ENCODE measurements around the gene GPHN.

Gene GPHN

GRCh38 chr14:66596241-66596985 is 88.5 kb downstream of the GPHN start:
- no peak overlapping the region for H3K27ac ChIP-seq
- no peak overlapping the region for H3K4me2 ChIP-seq
- H3K27me3 ChIP-seq, result no peaks in the 10 kb centered on the region
- peaks cover 0 to 6% (median 0%) of the 10 kb centered on the region in 11 experiments; a peak in 1 of 22 replicates for H4K20me1 ChIP-seq
- H3K4me1 ChIP-seq, result no peaks in the 10 kb centered on the region
- H3K9me3 ChIP-seq (replicated peaks in 1 of 11), result peaks cover 22 to 50% (median 41%) of the 10 kb centered on the region in 11 experiments; a peak in 21 of 22 replicates
- peaks cover 0 to 7% (median 0%) of the 10 kb centered on the region in 11 experiments; a peak in 4 of 22 replicates for H3K36me3 ChIP-seq
- no peak overlapping the region for H3K9ac ChIP-seq
- no peak for TF ChIP-seq Cebpa-rat (IDR thresholded peaks at IDR 0.05)
- no peak overlapping the region for H3K4me3 ChIP-seq

- no peak overlapping the region for H3K27ac ChIP-seq
- H3K4me2 ChIP-seq, result no peak overlapping the region
- no peaks in the 10 kb centered on the region for H3K4me1 ChIP-seq
- peaks cover 0 to 7% (median 0%) of the 10 kb centered on the region in 11 experiments; a peak in 3 of 22 replicates for H3K36me3 ChIP-seq
- H3K9me3 ChIP-seq (replicated peaks in 1 of 11), result peaks cover 14 to 22% (median 21%) of the 10 kb centered on the region in 11 experiments; a peak in 21 of 22 replicates
- H3K4me3 ChIP-seq, result no peak overlapping the region
- peaks cover 0 to 6% (median 0%) of the 10 kb centered on the region in 11 experiments; a peak in 1 of 22 replicates for H4K20me1 ChIP-seq
- no peaks in the 10 kb centered on the region for H3K27me3 ChIP-seq
- no peak for TF ChIP-seq Cebpa-rat (IDR thresholded peaks at IDR 0.05)
- no peak overlapping the region for H3K9ac ChIP-seq
Observed at GRCh38 chr14:66600416-66600815, 92.5 kb downstream of the GPHN start.

GRCh38 chr14:66601932-66602578 is 94.1 kb downstream of the GPHN start:
- Histone ChIP-seq H3K4me3 (no peak overlapping the region), H3K27me3 (no peaks in the 10 kb centered on the region), H4K20me1 (peaks cover 0 to 5% (median 0%) of the 10 kb centered on the region in 11 experiments; a peak in 1 of 22 replicates), H3K27ac (no peak overlapping the region), H3K36me3 (no peaks in the 10 kb centered on the region), H3K4me2 (no peak overlapping the region), H3K9me3 (replicated peaks in 1 of 11) (peaks cover 0 to 7% (median 5%) of the 10 kb centered on the region in 11 experiments; a peak in 14 of 22 replicates), H3K4me1 (no peaks in the 10 kb centered on the region), H3K9ac (no peak overlapping the region)
- TF ChIP-seq Cebpa-rat (IDR thresholded peaks at IDR 0.05), result no peak

GRCh38 chr14:66603945-66604344 is 96.0 kb downstream of the GPHN start:
- Histone ChIP-seq H4K20me1 (no peaks in the 10 kb centered on the region; a peak in 1 of 22 replicates), H3K36me3 (no peaks in the 10 kb centered on the region), H3K4me1 (no peaks in the 10 kb centered on the region), H3K4me3 (no peak overlapping the region), H3K9me3 (replicated peaks in 1 of 11) (peaks cover 0 to 10% (median 6%) of the 10 kb centered on the region in 11 experiments; a peak in 8 of 22 replicates), H3K4me2 (no peak overlapping the region), H3K27me3 (no peaks in the 10 kb centered on the region), H3K9ac (no peak overlapping the region), H3K27ac (no peak overlapping the region)
- no peak for TF ChIP-seq Cebpa-rat (IDR thresholded peaks at IDR 0.05)

- H3K4me3 ChIP-seq, result no peak overlapping the region
- H3K9me3 ChIP-seq (replicated peaks in 1 of 11), result peaks cover 9 to 25% (median 18%) of the 10 kb centered on the region in 11 experiments; a peak in 14 of 22 replicates
- H3K4me2 ChIP-seq, result no peak overlapping the region
- no peak overlapping the region for H3K9ac ChIP-seq
- no peaks in the 10 kb centered on the region for H3K36me3 ChIP-seq
- H3K27me3 ChIP-seq, result no peaks in the 10 kb centered on the region
- H3K4me1 ChIP-seq, result no peaks in the 10 kb centered on the region
- H4K20me1 ChIP-seq, result no peaks in the 10 kb centered on the region; a peak in 1 of 22 replicates
- no peak for TF ChIP-seq Cebpa-rat (IDR thresholded peaks at IDR 0.05)
- no peak overlapping the region for H3K27ac ChIP-seq
Observed at GRCh38 chr14:66606826-66607225, 98.9 kb downstream of the GPHN start.

GRCh38 chr14:66610154-66610563 is 102.2 kb downstream of the GPHN start:
- no peak overlapping the region for H3K27ac ChIP-seq
- no peak overlapping the region for H3K9ac ChIP-seq
- no peaks in the 10 kb centered on the region for H3K36me3 ChIP-seq
- H4K20me1 ChIP-seq, result no peaks in the 10 kb centered on the region
- H3K4me2 ChIP-seq, result no peak overlapping the region
- TF ChIP-seq Cebpa-rat (IDR thresholded peaks at IDR 0.05), result no peak
- H3K27me3 ChIP-seq, result no peaks in the 10 kb centered on the region
- no peaks in the 10 kb centered on the region for H3K4me1 ChIP-seq
- H3K4me3 ChIP-seq, result no peak overlapping the region
- H3K9me3 ChIP-seq (replicated peaks in 1 of 11), result peaks cover 11 to 29% (median 19%) of the 10 kb centered on the region in 11 experiments; a peak in 16 of 22 replicates

- Histone ChIP-seq H3K9ac (no peak overlapping the region), H3K4me3 (no peak overlapping the region), H3K27me3 (no peaks in the 10 kb centered on the region), H3K9me3 (replicated peaks in 1 of 11) (peaks cover 28 to 53% (median 44%) of the 10 kb centered on the region in 11 experiments), H3K4me2 (no peak overlapping the region), H3K4me1 (no peaks in the 10 kb centered on the region), H4K20me1 (no peaks in the 10 kb centered on the region), H3K36me3 (peaks cover 0 to 5% (median 0%) of the 10 kb centered on the region in 11 experiments; a peak in 3 of 22 replicates), H3K27ac (no peak overlapping the region)
- TF ChIP-seq Cebpa-rat (IDR thresholded peaks at IDR 0.05), result no peak
Observed at GRCh38 chr14:66613344-66613743, 105.4 kb downstream of the GPHN start.

- H3K36me3 ChIP-seq, result peaks cover 0 to 5% (median 0%) of the 10 kb centered on the region in 11 experiments; a peak in 4 of 22 replicates
- H4K20me1 ChIP-seq, result peaks cover 0 to 12% (median 0%) of the 10 kb centered on the region in 11 experiments; a peak in 2 of 22 replicates
- no peak overlapping the region for H3K27ac ChIP-seq
- no peaks in the 10 kb centered on the region for H3K4me1 ChIP-seq
- no peaks in the 10 kb centered on the region for H3K27me3 ChIP-seq
- TF ChIP-seq Cebpa-rat (IDR thresholded peaks at IDR 0.05), result no peak
- H3K9ac ChIP-seq, result no peak overlapping the region
- H3K4me3 ChIP-seq, result no peak overlapping the region
- no peak overlapping the region for H3K4me2 ChIP-seq
- peaks cover 21 to 60% (median 52%) of the 10 kb centered on the region in 11 experiments for H3K9me3 ChIP-seq (replicated peaks in 1 of 11)
Observed at GRCh38 chr14:66619952-66620351, 112.0 kb downstream of the GPHN start.

GRCh38 chr14:66623838-66624237 is 115.9 kb downstream of the GPHN start:
- H3K9ac ChIP-seq, result no peak overlapping the region
- TF ChIP-seq Cebpa-rat (IDR thresholded peaks at IDR 0.05), result no peak

More at GRCh38 chr14:66623838-66624237, 115.9 kb downstream of the GPHN start:
- Histone ChIP-seq H3K27ac (no peak overlapping the region), H4K20me1 (peaks cover 0 to 24% (median 0%) of the 10 kb centered on the region in 11 experiments; a peak in 2 of 22 replicates), H3K27me3 (no peaks in the 10 kb centered on the region), H3K36me3 (peaks cover 0 to 4% (median 0%) of the 10 kb centered on the region in 11 experiments; a peak in 1 of 22 replicates), H3K9me3 (replicated peaks in 1 of 11) (peaks cover 0 to 28% (median 20%) of the 10 kb centered on the region in 11 experiments; a peak in 20 of 22 replicates), H3K4me1 (no peaks in the 10 kb centered on the region), H3K4me3 (no peak overlapping the region), H3K4me2 (no peak overlapping the region)
